Ishikawa (cell line): Measurements from ENCODE around the gene CADPS.

Experiments used
- CEBPB ChIP-seq: IDR thresholded peaks from 2 replicates; pipeline ENCODE4 v1.6.1; 2012
- CREB1 ChIP-seq: IDR thresholded peaks from 2 replicates; pipeline ENCODE4 v1.6.1; 2012; ENCODE audit warnings: low read depth
- EGR1 ChIP-seq: IDR thresholded peaks from 2 replicates; pipeline ENCODE4 v1.6.1; 2012
- EP300 ChIP-seq: IDR thresholded peaks from 2 replicates; pipeline ENCODE4 v1.6.1; 2012; ENCODE audit warnings: borderline replicate concordance
- FOXM1 ChIP-seq: IDR thresholded peaks from 2 replicates; pipeline ENCODE4 v1.6.1; 2012; ENCODE audit warnings: low read depth, borderline replicate concordance
- MAX ChIP-seq: IDR thresholded peaks from 2 replicates; pipeline ENCODE4 v1.6.1; 2012
- NFIC ChIP-seq: IDR thresholded peaks from 2 replicates; pipeline ENCODE4 v1.6.1; 2012
- RAD21 ChIP-seq: IDR thresholded peaks from 2 replicates; pipeline ENCODE4 v1.6.1; 2012; ENCODE audit warnings: low read depth
- REST ChIP-seq: IDR thresholded peaks from 2 replicates; pipeline ENCODE4 v1.6.1; 2012; ENCODE audit warnings: low read depth, mild to moderate bottlenecking
- TAF1 ChIP-seq: IDR thresholded peaks from 2 replicates; pipeline ENCODE4 v1.6.1; 2012; ENCODE audit warnings: low read depth, mild to moderate bottlenecking
- TCF12 ChIP-seq: IDR thresholded peaks from 2 replicates; pipeline ENCODE4 v1.6.1; 2012; ENCODE audit warnings: low read depth
- TEAD4 ChIP-seq: IDR thresholded peaks from 2 replicates; pipeline ENCODE4 v1.6.1; 2012
- USF1 ChIP-seq: IDR thresholded peaks from 2 replicates; pipeline ENCODE4 v1.6.1; 2012
- YY1 ChIP-seq: IDR thresholded peaks from 2 replicates; pipeline ENCODE4 v1.6.1; 2012; ENCODE audit warnings: low read depth
- ZBTB7A ChIP-seq: IDR thresholded peaks from 2 replicates; pipeline ENCODE4 v1.6.1; 2012; ENCODE audit warnings: low read depth

The CADPS gene

GRCh38 chr3:62373215-62373614, 502.0 kb downstream of the CADPS start, which contains the start of gene FEZF2:
Gene FEZF2, minus strand, starts transcription at chr3:62373550. Its CDS starts 682 bp downstream, at chr3:62372868.
- TF ChIP-seq RAD21 (no peak), USF1 (no peak), CREB1 (no peak), FOXM1 (no peak)

- no peak for TF ChIP-seq EP300
- no peak for TF ChIP-seq CEBPB
- TF ChIP-seq MAX, result no peak
- TF ChIP-seq EGR1, result no peak
- no peak for TF ChIP-seq TCF12
- TF ChIP-seq TAF1, result no peak
- no peak for TF ChIP-seq REST
- no peak for TF ChIP-seq YY1
- TF ChIP-seq ZBTB7A, result no peak
- TF ChIP-seq CREB1, result no peak
- no peak for TF ChIP-seq USF1
- no peak for TF ChIP-seq FOXM1
- TF ChIP-seq TEAD4, result no peak
- no peak for TF ChIP-seq RAD21
- TF ChIP-seq NFIC, result no peak
Observed at GRCh38 chr3:62372621-62373041, 502.6 kb downstream of the CADPS start.

- TF ChIP-seq CREB1 (no peak), CEBPB (no peak), EGR1 (no peak), REST (no peak), EP300 (no peak), FOXM1 (no peak), ZBTB7A (no peak), TEAD4 (no peak), TAF1 (no peak), YY1 (no peak), MAX (no peak)
Observed at GRCh38 chr3:62371720-62372591, 503.3 kb downstream of the CADPS start.

- TF ChIP-seq CREB1, result no peak
- TF ChIP-seq CEBPB, result no peak
- TF ChIP-seq YY1, result no peak
- no peak for TF ChIP-seq MAX
- TF ChIP-seq EGR1, result no peak
- no peak for TF ChIP-seq FOXM1
- TF ChIP-seq ZBTB7A, result no peak
- TF ChIP-seq EP300, result no peak
- TF ChIP-seq NFIC, result no peak
- TF ChIP-seq TCF12, result no peak
- no peak for TF ChIP-seq RAD21
- TF ChIP-seq REST, result no peak
- no peak for TF ChIP-seq TEAD4
- no peak for TF ChIP-seq TAF1
- TF ChIP-seq USF1, result no peak
Observed at GRCh38 chr3:62370858-62371719, 504.1 kb downstream of the CADPS start.
